GM21526 (cell line): Measurements from ENCODE around the gene SOX11.

ENCODE experiments used
- ATAC-seq: cut with Tn5 transposase; IDR thresholded peaks from one replicate; pipeline ENCODE4 v1.9.1; 2021; ENCODE audit warnings: moderate library complexity; ENCODE audit not compliant: unreplicated experiment, low FRiP score

SOX11 gene

GRCh38 chr2:5722236-5722635 lies 30.1 kb downstream of the SOX11 start:
- ATAC-seq = no peak

GRCh38 chr2:5723791-5724735 lies 31.9 kb downstream of the SOX11 start:
- no peak for ATAC-seq

- ATAC-seq = no peak
These were observed 32.9 kb downstream of the SOX11 start for GRCh38 chr2:5725072-5725471.

- no peak for ATAC-seq
These were observed 33.7 kb downstream of the SOX11 start for GRCh38 chr2:5725794-5726463.

GRCh38 chr2:5727235-5727634 lies 35.1 kb downstream of the SOX11 start:
- no peak for ATAC-seq

- ATAC-seq = no peak
These were observed 37.2 kb downstream of the SOX11 start for GRCh38 chr2:5729416-5729815.

GRCh38 chr2:5730386-5730785 lies 38.2 kb downstream of the SOX11 start:
- no peak for ATAC-seq

- ATAC-seq = no peak
These were observed 42.8 kb downstream of the SOX11 start for GRCh38 chr2:5734859-5735520.

GRCh38 chr2:5735521-5735861 lies 43.3 kb downstream of the SOX11 start:
- no peak for ATAC-seq

- no peak for ATAC-seq
These were observed 43.9 kb downstream of the SOX11 start for GRCh38 chr2:5736050-5736449.

GRCh38 chr2:5736886-5737285 lies 44.7 kb downstream of the SOX11 start:
- ATAC-seq = no peak

GRCh38 chr2:5740053-5740452 lies 47.9 kb downstream of the SOX11 start:
- ATAC-seq = no peak

GRCh38 chr2:5740817-5741216 lies 48.6 kb downstream of the SOX11 start:
- no peak for ATAC-seq

- ATAC-seq = no peak
These were observed 49.1 kb downstream of the SOX11 start for GRCh38 chr2:5741242-5741641.

- ATAC-seq = no peak
These were observed 49.9 kb downstream of the SOX11 start for GRCh38 chr2:5742126-5742525.

GRCh38 chr2:5748391-5748790 lies 56.2 kb downstream of the SOX11 start:
- no peak for ATAC-seq

- no peak for ATAC-seq
These were observed 56.8 kb downstream of the SOX11 start for GRCh38 chr2:5748946-5749345.

- ATAC-seq = no peak
These were observed 57.2 kb downstream of the SOX11 start for GRCh38 chr2:5749347-5749746.
